Thoracic aorta (tissue), 2 donors: ENCODE data around the gene KCNS1. TPM values are rescaled to one million over a fixed set of nuclear protein-coding genes. Genes with fewer than 3 reads are reported as not detected.

Source experiments
- ATAC-seq: fragments of 150-250 bp; one replicate; pipeline ENCODE4 v1.8.0; 2017; ENCODE audit warnings: low read depth; ENCODE audit not compliant: insufficient number of reproducible peaks, low FRiP score
- DNase-seq: peaks from one replicate; pipeline ENCODE4 v3.0.0-alpha.2; 2020; ENCODE audit warnings: low spot score
- H3K27ac ChIP-seq, 2 donors: fragments of 200-600 bp; sonication (generic); 1 replicate in 1 of 2; 2 replicates in 1 of 2; pipeline ENCODE4 v1.5.1; 2016; ENCODE audit warnings: mild to moderate bottlenecking in 2 of 2, moderate library complexity in 2 of 2
- H3K27me3 ChIP-seq: fragments of 200-600 bp; sonication (generic); replicated peaks from 2 replicates; pipeline ENCODE4 v1.6.0; 2016; ENCODE audit warnings: mild to moderate bottlenecking; ENCODE audit not compliant: insufficient read depth
- H3K36me3 ChIP-seq: fragments of 200-600 bp; sonication (generic); one replicate; pipeline ENCODE4 v1.5.1; 2016
- H3K4me1 ChIP-seq, 2 donors: fragments of 200-600 bp; sonication (generic); 1 replicate in 1 of 2; 2 replicates in 1 of 2; pipeline versions ENCODE4 v1.5.1 to v1.6.0; 2016; ENCODE audit warnings: low read depth in 2 of 2, mild to moderate bottlenecking in 1 of 2; ENCODE audit not compliant: control insufficient read depth in 1 of 2
- H3K4me3 ChIP-seq: fragments of 200-600 bp; sonication (generic); 2 replicates; pipeline ENCODE4 v1.5.1; 2016; ENCODE audit warnings: mild to moderate bottlenecking
- H3K9me3 ChIP-seq: fragments of 200-600 bp; sonication (generic); 2 replicates; pipeline ENCODE4 v1.5.1; 2016
- CTCF ChIP-seq: fragments of 200-600 bp; sonication (generic); IDR thresholded peaks from one replicate; pipeline ENCODE4 v1.5.1; 2019; ENCODE audit warnings: antibody characterized with exemption
- total RNA-seq, 2 donors: library from RNA; depleted of rRNA; stranded (reverse); fragments of >200 nt; gene quantifications; one replicate each; pipeline versions ENCODE4 v1.1.0 to v1.2.3, GENCODE V29; 2016

KCNS1 gene
- total RNA-seq, 2 donors from 2014 or later: not detected

GRCh38 chr20:45088247-45088646 lies 12.7 kb downstream of the KCNS1 start:
- Histone ChIP-seq H3K36me3 (no peaks in the 10 kb centered on the region), H3K27ac (no peak overlapping the region), H3K4me3 (no peak overlapping the region), H3K27me3 (no peaks in the 10 kb centered on the region), H3K9me3 (no peaks in the 10 kb centered on the region), H3K4me1 (no peaks in the 10 kb centered on the region)
- DNase-seq (no peak), ATAC-seq (no peak)
- TF ChIP-seq CTCF: no peak

GRCh38 chr20:45087814-45088213 lies 13.1 kb downstream of the KCNS1 start:
- no peak for TF ChIP-seq CTCF
- Histone ChIP-seq H3K27me3 (no peaks in the 10 kb centered on the region), H3K36me3 (peaks cover under 1% of the 10 kb centered on the region), H3K4me3 (no peak overlapping the region), H3K27ac (no peak overlapping the region), H3K9me3 (no peaks in the 10 kb centered on the region), H3K4me1 (no peaks in the 10 kb centered on the region)
- DNase-seq (no peak), ATAC-seq (no peak)

- Histone ChIP-seq H3K4me1 (no peaks in the 10 kb centered on the region), H3K4me3 (no peak overlapping the region), H3K27ac (no peak overlapping the region), H3K9me3 (no peaks in the 10 kb centered on the region), H3K36me3 (peaks cover 6% of the 10 kb centered on the region), H3K27me3 (no peaks in the 10 kb centered on the region)
- DNase-seq (no peak), ATAC-seq (no peak)
- TF ChIP-seq CTCF: no peak
Observed at GRCh38 chr20:45087097-45087790, 13.7 kb downstream of the KCNS1 start.

- Histone ChIP-seq H3K9me3 (no peaks in the 10 kb centered on the region), H3K27me3 (no peaks in the 10 kb centered on the region), H3K4me1 (no peaks in the 10 kb centered on the region), H3K36me3 (peaks cover 8% of the 10 kb centered on the region), H3K4me3 (no peak overlapping the region), H3K27ac (no peak overlapping the region)
- ATAC-seq (no peak), DNase-seq (no peak)
- no peak for TF ChIP-seq CTCF
Observed at GRCh38 chr20:45085867-45086266, 15.1 kb downstream of the KCNS1 start.

- DNase-seq (no peak), ATAC-seq (no peak)
- Histone ChIP-seq H3K27me3 (no peaks in the 10 kb centered on the region), H3K4me1 (no peaks in the 10 kb centered on the region), H3K36me3 (peaks cover 8% of the 10 kb centered on the region), H3K9me3 (no peaks in the 10 kb centered on the region), H3K4me3 (no peak overlapping the region), H3K27ac (no peak overlapping the region)
- no peak for TF ChIP-seq CTCF
Observed at GRCh38 chr20:45085289-45085688, 15.6 kb downstream of the KCNS1 start.
